HCT116 (cell line): ENCODE measurements around the gene GIPR.

Experiments
- CTCF ChIP-seq, 3 experiments: fragments of 200-600 bp in 1 of 3; sonication (generic) in 1 of 3; IDR thresholded peaks in 2 of 3; conservative IDR thresholded peaks in 1 of 3; 2 replicates each; pipeline ENCODE4 v1.5.1; 2012 to 2017; ENCODE audit warnings: low read depth in 2 of 3, low read length in 2 of 3, antibody characterized with exemption in 1 of 3, borderline replicate concordance in 1 of 3, control low read depth in 1 of 3, mild to moderate bottlenecking in 1 of 3, mixed read lengths in 1 of 3, mixed run types in 1 of 3, moderate library complexity in 1 of 3; ENCODE audit not compliant: insufficient read depth in 1 of 3
- EGR1 ChIP-seq: IDR thresholded peaks from 2 replicates; pipeline ENCODE4 v1.6.1; 2012; ENCODE audit warnings: low read depth
- EZH2 ChIP-seq: fragments of 200-600 bp; sonication (generic); IDR thresholded peaks from 2 replicates; pipeline ENCODE4 v1.6.1; 2017; ENCODE audit warnings: antibody characterized with exemption, mixed run types
- RAD21 ChIP-seq: IDR thresholded peaks from 2 replicates; pipeline ENCODE4 v1.6.1; 2012; ENCODE audit warnings: low read depth, mild to moderate bottlenecking

DNA sequence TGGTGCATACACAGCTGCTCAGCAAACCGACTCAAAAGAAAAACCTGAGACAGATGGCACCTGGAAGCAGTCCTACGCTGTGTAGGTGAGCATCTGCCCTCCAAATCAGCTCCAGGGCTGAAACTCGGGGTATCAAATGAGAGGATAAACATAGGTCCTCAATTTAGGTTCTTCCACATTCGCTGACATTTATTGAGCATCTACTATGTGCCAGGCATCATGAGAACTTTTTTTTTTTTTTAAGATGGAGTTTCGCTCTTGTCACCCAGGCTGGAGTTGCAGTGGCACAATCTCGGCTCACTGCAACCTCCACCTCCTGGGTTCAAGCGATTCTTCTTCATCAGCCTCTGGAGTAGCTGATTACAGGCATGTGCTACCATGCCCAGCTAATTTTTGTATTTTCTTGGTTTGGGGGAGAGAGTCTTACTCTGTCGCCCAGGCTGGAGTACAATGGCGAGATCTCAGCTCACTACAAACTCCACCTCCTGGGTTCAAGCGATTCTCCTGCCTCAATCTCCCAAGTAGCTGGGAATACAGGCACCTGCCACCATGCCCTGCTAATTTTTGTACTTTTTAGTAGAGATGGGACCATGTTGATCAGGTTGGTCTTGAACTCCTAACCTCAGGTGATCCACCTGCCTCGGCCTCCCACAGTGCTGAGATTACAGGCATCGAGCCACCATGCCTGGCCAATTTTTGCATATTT, 37.8 kb downstream of the GIPR start:
- no peak for TF ChIP-seq RAD21
- no peak for TF ChIP-seq CTCF (IDR thresholded peaks at IDR 0.05 in 2 of 3, conservative IDR thresholded peaks at IDR 0.05 in 1 of 3; ENCODE audit: borderline replicate concordance in 1 of 3, insufficient read depth in 1 of 3, low read depth in 2 of 3, low read length in 2 of 3)
- no peak for TF ChIP-seq EZH2
- TF ChIP-seq EGR1: no peak
